Stimulated activated CD4-positive, alpha-beta T cell treated with anti-CD3 and anti-CD28 coated beads, Interleukin-4, amount 100 ng/mL, for 48 hours (primary cell): ENCODE data around the gene NKAP.
A peak's percentile ranks its signal among the peaks of the same experiment; 100 is the strongest.
"Not testable (repeated sequence)": the region's sequence is repeated elsewhere in the genome, so short reads cannot be mapped to it uniquely, and the experiment has no call there.

Experiments
- DNase-seq, 2 donors: peaks; one replicate each; pipeline ENCODE4 v3.0.0-alpha.2; 2020; ENCODE audit warnings: low read depth in 2 of 2

The NKAP gene

DNA sequence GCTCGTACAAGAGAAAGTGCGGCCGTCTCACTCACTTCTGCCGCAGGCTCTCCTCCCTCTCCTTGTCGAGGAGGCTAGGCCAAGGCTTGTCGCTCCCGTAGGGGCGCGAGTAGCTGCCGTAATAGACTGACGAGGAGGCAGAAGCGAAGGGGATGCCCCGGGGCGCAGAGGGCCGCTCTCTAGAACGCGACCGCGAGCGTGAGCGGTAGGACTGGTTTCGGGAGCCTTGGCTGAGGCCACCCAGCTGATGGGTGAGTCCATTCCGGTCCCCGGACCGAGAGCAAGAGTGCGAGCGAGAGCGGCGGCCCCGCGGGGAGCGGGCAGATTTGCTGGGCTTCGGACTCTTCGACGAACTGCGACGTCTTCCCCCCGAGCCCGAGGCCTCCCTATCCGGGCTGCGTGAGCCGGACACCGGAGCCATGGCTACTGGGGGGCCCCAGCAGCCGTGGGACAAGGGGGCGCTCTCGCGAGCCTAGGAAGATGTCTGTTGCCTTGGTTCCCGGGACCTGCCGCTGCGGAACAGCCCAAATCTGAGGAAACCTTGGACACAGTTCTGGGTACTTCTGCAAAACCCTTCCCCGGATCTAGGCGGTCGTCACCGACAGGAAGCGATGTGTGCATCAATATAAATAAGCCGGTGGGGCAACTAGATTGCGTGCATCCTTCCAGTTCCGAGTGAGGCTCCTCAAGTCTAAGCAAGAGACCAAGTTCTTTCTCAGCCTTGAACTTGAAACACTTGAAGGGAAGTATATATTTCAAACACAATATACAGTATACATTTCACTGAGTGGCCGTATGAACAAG is at the start of gene NKAP:
TSS of gene NKAP (minus strand) at position 567 of the 804 bp plus-strand sequence. CDS start at position 421, 146 bp downstream.
- peak; percentile 61 to 65 for DNase-seq

DNA sequence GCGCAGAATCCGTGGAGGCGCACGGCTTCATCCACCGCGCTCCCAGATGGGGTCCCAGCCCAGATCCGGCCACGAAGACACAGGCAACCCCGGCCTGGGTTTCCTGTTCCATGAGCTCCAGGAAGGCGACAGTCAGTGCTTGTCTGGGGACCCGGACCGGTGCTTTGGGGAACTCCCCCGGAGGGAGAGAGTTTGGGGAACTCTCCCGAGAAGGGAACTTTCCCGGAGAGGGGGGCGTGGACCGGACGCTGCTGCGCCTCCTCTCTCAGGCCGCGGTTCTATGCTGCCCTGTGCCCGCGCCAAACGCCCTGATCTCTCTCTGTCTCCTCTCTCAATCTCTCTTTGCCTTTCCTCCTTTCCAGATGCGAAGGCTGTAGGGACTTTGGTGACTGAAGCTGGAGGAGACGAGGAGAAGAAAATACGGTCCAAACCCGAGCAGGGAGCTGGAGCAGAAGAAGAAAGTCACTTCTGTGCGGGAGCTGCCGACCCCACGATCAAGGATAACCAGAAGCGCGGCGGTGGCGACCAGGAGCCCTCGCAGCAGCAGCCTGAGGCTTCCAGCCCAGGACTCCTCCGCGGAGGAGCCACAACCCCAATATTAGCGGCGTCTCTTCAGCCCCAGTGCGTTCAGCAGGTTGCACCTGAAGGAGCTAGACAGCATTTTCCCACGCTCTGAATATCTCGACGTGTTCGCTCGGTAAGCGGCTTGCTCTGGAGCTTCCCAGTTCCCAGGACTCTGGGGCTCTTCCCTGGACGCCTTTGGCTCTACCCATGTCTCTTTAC is 47.6 kb upstream of the NKAP start:
- no peak for DNase-seq

DNA sequence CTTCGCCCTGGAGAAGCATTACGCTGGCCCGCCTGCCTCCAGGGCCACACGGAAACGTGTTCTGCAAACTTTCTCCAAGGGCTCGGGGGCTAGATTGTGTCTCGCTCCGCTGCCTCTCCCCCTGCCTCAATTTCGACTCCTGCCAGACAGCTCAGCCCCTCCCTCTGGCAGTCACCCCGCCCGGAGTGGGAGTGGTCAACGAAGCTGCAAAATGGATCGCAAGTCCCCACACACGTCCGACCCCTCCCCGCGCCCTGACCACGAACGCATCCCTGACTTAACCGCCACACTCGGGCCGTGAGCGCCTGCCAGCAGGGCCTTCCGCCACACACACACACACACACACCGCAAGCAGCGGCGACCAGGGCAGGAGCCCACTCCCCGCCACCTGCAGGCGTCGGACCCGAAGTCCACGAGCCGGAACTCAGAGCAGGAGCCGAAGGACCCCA is 47.0 kb upstream of the NKAP start:
- no peak for DNase-seq

DNA sequence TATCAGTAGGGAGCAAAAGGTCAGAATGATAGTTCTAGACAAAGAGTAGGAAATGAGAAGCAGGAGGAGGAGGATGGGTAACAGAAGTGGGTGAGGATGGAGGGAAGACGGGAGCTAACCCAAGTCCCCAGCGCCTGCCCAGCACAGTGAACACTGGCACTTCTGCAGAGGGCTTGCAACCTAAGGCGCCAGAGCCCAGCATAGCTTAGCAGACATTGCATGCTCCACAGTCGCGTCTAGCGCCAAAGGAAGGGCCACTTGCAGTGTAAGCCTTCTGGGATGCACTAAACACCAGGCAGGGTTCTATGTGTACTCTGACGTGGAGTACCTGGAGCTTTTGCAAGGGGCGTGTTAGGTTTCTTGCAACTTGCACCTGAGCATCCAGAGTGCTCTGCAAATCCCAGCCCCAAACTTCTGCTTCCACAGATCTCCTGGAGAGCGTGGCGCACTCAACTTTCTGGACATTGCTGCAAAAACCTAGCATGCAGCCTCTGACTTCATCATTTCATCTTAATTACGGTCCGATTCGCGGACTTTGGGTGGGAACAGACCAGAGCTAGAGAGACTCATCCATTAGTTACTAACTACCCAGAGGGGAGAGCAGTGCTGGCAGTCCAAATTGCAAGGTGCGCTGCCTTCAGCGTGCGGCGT is 46.5 kb upstream of the NKAP start:
- no peak for DNase-seq

DNA sequence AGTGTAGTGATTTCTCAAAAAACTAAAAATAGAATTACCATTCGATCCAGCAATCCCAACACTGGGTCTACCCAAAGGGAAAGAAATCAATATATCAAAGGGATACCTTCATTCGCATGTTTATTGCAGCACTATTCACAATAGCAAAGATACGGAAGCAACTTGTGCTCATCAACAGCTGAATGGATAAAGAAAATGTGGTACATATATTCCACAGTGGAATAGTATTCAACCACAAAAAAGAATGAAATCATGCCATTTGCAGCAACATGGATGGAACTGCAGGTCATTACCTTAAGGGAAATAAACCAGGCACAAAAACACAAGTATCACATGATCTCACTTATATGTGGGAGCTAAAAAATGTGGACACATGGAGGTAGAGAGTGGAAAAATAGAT is 42.7 kb upstream of the NKAP start:
- no peak for DNase-seq

DNA sequence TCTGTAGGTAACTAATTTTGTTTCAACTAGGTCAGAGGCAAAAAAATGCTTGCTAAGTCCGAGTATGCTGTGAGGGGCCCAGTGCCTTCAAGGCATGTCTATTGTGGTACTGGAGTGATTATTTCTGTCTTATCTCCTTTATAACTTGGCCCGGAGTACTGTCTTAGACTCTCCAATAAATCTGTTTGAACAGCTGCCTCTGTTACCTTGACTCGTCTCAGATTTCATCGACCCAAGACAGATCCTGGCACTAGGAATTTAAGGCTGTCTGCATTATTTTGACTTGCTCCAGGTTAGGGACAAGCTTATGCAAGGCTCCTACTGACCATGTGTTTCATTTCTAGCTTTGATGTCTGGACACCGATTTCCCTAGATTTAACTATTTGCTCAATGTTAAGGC is 41.1 kb upstream of the NKAP start:
- no peak for DNase-seq

DNA sequence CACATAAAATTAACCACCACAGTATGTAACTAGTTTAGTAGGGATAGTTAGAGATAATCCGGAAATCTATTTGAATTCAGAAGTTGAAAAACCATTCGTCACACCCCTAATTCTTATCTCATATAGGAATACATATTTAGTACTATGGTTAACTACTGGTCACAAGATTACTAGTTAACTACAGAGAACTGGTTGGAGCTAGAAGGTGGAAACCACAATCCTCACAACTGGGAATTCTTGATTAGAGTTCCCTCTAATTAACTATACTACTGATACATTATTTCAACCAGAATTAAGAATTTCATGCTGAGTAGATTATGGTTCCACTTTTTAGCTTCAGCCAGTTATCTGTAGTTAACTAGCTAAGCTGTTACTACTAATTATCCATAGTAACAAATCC is 39.9 kb upstream of the NKAP start:
- DNase-seq, result no peak

DNA sequence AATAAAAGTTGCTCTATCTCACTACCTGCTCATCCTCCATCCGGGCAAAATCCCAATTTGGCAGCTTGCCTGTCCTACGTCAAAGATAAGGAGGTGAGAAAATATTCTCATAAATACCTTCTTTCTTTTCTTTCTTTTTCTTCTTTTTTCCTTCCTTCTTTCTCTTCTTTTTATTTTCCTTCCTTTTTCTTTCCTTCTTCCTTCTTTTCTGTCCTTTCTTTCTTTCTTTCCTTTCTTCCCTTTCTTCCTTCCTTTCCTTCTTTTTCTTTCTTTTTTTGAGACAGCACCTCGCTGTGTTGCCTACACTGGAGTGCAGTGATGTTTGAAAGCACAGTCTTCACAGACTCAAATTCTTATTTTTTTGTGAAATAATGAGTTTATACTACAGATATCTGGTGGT is 38.6 kb upstream of the NKAP start:
- DNase-seq, result no peak

DNA sequence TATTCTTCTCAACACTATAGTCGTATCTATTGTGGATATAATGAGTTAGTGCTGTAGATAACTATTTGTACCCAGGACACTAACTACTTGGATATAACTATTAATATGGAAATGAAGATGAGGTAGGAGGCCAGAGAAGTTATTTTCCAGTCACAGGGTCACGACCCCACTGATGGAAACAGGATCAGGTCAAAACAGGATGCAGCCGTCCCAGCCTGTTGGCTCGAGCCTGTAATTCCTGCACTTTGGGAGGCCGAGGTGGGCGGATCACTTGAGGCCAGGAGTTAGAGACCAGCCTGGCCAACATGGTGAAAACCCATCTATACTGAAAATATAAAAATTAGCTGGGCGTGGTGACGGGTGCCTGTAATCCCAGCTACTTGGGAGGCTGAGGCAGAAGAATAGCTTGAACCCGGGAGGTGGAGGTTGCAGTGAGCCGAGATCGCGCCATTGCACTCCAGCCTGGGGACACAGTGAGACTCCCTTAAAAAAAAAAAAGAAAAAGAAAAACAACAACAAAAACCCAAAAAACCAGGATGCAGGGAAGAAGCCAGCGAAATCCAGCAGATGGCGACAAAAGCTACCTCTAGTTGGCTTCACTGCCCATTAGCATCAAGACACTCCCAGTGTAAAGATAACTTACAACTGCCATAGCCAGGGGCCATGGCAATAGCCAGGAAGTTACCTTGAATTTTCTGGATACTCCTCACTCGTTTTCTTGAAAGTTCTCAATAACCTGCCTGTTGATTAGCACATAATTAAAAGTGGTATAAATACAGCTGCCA is 37.9 kb upstream of the NKAP start:
- no peak for DNase-seq

DNA sequence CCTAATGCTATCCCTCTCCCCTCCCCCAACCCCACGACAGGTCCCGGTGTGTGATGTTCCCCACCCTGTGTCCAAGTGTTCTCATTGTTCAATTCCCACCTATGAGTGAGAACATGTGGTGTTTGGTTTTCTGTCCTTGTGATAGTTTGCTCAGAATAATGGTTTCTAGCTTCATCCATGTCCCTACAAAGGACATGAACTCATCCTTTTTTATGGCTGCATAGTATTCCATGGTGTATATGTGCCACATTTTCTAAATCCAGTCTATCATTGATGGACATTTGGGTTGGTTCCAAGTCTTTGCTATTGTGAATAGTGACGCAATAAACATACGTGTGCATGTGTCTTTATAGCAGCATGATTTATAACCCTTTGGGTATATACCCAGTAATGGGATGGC is 33.6 kb upstream of the NKAP start:
- DNase-seq, result not testable (repeated sequence)

DNA sequence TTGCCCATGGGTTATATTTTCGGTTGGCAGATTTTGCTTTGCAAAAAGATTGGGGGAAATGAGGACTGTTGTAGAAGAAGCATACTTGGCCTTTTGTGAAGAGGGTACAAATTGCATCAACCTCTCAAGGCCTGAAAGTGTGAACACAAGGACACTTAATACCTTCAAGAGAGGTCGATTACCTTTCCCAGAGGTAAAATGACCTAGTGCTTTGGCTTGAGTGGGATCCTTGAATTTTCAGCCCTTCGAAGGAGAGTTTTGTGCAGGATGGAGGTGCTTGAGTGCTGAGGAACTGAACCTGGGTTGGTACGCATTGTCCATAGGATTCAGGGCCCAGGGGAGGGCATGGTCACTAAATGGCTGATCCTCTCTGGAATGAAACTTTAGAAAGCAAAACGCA is 27.6 kb upstream of the NKAP start:
- DNase-seq, result no peak

DNA sequence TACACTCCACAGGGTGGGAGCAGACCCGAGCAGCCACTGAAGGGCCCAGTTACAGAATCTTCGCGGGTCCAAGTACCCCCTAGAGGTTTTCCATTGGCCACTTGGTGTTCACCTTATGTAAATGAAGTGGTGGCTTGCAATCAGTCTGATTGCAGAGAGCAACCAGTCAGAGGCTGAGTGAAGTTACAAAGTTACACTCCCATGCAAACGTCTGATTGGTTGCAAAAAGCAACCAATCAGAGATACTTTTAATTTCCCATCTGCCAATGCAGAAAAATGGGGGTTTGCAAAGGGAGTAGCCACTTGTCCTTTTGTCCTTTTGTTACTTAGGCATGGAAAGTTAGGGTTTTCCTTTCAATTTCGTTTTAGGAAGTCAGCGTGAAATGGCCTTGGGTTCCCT is 27.0 kb upstream of the NKAP start:
- DNase-seq, result no peak

DNA sequence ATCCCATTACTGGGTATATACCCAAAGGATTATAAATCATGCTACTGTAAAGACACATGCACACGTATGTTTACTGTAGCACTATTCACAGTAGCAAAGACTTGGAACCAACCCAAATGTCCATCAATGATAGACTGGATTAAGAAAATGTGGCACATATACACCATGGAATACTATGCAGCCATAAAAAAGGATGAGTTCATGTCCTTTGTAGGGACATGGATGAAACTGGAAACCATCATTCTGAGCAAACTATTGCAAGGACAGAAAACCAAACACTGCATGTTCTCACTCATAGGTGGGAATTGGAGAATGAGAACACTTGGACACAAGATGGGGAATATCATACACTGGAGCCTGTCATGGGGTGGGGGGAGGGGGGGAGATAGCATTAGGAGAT is 23.3 kb upstream of the NKAP start:
- DNase-seq, result not testable (repeated sequence)

DNA sequence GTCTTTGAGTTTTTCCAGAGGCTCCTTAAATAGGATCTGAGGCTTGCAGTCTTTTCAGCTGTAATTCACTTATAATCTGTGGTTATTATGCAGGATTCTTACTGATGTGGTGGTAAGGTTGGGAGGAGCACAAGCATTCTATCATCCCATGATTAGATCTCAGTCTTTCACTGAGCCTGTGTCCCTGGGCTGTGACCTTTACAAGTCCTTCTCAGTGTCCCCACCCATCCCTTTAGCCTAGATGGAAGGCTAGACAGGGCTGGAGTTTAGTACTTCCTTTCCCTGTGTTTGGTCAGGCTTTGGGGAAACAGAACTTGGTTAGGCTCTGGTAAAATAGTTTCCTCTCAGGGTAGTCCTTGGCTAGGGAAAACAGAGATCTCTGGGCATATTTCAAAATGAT is 17.1 kb upstream of the NKAP start:
- DNase-seq, result no peak

DNA sequence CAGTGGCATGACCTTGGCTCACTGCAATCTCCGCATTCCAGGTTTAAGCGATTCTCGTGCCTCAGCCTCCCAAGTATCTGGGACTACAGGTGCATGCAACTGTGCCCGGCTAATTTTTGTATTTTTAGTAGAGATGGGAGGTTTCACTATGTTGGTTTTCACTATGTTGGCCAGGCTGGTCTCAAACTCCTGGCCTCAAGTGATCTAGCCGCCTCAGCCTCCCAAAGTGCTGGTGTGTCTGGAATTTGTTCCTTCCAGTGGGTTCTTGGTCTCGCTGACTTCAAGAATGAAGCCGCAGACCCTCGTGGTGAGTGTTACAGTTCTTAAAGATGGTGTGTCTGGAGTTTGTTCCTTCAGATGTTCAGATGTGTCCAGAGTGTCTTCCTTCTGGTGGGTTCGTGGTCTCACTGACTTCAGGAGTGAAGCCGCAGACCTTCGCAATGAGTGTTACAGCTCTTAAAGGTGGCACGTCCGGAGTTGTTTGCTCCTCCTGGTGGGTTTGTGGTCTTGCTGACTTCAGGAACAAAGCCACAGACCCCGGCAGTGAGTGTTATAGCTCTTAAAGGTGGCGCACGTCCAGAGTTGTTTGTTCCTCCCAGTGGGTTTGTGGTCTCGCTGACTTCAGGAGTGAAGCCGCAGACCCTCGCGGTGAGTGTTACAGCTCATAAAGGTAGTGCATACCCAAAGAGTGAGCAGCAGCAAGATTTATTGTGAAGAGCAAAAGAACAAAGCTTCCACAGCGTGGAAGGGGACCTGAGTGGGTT is 12.4 kb upstream of the NKAP start:
- DNase-seq, result peak; percentile 0 to 22

DNA sequence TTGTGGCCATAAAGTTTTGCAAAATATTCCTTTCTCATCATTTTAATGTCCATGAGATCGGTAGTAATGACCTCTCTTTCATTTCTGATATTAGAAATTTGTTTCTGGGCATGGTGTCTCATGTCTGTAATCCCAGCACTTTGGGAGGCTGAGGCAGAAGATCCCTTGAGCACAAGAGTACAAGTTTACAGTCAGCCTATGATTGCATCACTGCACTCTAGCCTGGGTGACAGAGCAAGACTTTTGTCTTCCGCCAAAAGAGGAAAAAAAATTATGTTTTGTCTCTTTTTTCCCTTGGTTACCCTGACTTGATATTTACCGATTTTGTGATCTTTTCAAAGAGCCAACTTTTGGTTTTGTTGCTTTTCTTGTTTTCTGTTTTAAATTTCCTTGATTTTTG is 10.8 kb upstream of the NKAP start:
- DNase-seq, result no peak

DNA sequence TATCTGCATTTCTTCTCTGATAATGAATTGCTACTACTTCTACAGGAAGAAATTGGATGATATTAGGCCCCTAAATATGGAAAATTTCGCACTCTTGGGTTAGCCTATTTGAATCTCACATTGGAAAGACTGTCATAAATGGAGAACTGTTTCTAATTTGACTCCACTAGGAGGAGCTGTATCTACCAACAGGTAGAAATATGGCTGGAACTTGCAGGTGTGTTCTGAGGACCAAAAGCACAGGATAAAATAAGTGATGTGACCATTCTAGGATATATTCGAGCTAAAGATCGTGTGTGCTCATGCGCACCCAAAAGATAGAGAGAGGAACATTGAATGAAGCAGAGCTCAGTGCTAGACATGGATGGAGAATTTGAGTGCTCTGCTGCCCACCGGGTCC is 4.8 kb upstream of the NKAP start:
- no peak for DNase-seq

DNA sequence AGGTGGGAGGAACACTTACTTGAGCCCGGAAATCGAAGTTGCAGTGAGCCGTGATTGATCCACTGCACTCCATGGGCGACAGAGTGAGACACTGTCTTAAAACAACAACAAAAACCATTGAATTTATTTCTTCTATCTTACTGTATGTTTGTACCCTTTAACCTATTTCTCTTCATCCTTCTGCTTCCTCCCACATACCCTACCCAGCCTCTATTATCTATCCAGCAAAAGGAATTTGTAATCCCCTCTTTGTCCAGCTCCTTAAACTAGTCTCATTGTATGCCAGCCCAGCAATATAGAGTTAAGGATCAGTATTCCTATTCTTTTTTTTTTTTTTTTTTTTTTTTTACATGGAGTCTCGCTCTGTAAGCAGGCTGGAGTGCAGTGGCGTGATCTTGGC is 1.9 kb upstream of the NKAP start:
- DNase-seq, result no peak

DNA sequence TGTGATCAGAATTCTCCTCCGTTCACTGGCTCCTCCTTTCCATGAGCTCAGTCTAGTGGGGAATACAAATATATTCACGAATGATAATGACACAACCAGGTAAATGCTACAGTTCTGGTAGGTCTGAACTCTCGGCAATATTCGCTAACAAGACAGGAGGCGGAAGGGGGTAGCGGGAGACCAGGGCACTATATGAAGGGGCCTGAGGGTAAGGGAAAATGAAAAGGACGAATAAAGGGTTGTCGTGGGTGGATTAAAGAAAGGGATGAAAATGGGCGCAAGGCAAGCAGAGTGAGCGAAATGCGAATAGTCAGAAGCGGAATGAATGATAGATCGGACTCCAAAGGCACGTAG is 743 bp downstream of the NKAP start:
- DNase-seq, result no peak

DNA sequence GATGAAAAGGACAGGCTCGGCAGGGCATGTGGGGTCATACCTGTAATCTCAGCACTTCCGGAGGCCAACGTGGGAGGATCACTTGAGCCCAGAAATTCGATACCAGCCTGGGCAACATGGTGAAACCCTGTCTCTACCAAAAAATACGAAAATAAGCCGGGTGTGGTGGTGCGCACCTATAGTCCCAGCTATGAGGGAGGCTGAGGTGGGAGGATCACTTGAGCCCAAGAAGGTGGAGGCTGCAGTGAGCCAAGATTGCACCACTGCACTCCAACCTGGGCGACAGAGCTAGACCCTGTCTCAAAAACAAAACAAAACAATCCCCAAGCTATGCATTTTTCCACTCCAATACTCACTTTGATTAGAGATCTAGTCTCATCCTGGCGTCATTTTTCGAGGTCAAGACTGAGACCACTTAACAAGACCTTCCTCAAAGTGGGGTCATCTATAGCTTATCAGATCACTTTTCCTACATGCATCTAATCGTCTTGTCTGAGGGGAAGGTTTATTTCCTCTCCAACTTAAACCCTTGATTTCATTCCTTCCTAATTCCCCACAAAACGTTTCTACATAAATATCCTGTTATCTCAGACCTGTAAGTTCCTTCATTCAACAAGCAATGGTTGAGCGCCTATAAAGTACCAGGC is 1.3 kb downstream of the NKAP start:
- DNase-seq, result no peak

DNA sequence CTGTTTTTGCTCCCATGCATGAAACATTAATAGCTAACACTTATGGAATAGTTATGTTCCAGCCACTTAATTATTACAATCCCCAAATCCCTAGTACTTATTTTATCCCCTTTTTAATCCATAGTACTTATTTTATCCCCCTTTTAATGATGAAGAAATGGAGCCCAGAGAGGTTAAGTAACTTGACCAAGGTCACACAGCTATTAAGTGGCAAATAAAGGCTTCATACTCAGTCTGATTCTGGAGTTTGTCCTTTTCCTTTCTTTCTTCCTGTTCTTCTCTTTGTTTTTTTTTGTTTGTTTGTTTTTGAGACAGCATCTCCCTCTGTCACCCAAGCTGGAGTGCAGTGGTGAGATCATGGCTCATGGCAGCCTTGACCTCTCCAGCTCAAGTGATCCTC is 2.2 kb downstream of the NKAP start:
- DNase-seq, result no peak
